GM19324 (cell line): ENCODE measurements around the gene TCTN1.
"Not testable (repeated sequence)": the region's sequence is repeated elsewhere in the genome, so short reads cannot be mapped to it uniquely, and the experiment has no call there.

Experiments used
- ATAC-seq: cut with Tn5 transposase; IDR thresholded peaks from one replicate; pipeline ENCODE4 v1.9.1; 2021; ENCODE audit warnings: mild to moderate bottlenecking, moderate library complexity; ENCODE audit not compliant: unreplicated experiment, low FRiP score

The TCTN1 gene

GRCh38 chr12:110583137-110584059, 30.5 kb upstream of the TCTN1 start, which contains the start of gene PPTC7:
Gene PPTC7 (minus strand): TSS chr12:110583318. CDS start chr12:110583031, 287 bp downstream.
- ATAC-seq: peak; percentile 90

- ATAC-seq: no peak
These were observed 28.6 kb upstream of the TCTN1 start for GRCh38 chr12:110585231-110585799.

DNA sequence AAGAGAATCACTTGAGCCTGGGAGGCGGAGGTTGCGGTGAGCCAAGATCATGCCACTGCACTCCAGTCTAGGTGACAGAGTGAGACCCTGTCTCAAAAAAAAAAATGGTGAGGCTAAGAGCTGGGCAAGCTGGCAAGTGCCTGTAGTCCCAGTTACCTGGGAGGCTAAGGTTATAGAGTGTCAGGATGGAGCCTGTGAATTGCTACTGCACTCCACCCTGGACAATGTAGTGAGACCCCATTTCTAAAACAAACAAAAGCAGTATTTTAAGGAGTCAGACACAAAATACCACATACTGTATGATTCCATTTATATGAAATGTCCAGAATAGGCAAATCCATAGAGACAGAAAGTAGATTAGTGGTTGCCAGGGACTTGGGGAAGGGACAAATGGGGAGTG, 26.8 kb upstream of the TCTN1 start:
- not testable (repeated sequence) for ATAC-seq

GRCh38 chr12:110590059-110590458, 23.9 kb upstream of the TCTN1 start:
- no peak for ATAC-seq

DNA sequence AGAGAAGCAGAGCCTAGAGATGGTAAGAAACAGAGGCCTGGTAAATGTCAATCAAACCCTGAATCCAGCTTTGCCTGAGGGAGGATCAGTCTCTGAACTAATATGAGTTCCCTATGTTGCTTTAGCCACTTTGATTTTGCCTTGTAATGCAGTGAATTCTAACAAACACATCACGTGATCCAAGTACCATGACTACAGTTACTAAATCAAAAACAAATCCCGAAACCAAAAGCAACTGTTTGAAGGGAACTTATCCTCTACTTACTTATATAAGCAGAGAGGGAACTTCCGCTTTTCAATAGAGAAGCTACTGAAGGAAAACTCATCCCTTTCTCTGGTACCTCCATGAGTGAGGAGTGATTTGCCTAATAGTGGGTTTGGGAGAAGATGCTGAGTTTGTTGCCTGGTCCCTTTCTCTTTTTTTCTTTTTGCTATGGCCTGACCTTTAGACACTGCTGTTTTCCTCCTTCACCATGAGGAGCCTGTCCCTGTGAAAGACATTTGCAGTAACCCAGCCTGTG, 23.1 kb upstream of the TCTN1 start:
- no peak for ATAC-seq

DNA sequence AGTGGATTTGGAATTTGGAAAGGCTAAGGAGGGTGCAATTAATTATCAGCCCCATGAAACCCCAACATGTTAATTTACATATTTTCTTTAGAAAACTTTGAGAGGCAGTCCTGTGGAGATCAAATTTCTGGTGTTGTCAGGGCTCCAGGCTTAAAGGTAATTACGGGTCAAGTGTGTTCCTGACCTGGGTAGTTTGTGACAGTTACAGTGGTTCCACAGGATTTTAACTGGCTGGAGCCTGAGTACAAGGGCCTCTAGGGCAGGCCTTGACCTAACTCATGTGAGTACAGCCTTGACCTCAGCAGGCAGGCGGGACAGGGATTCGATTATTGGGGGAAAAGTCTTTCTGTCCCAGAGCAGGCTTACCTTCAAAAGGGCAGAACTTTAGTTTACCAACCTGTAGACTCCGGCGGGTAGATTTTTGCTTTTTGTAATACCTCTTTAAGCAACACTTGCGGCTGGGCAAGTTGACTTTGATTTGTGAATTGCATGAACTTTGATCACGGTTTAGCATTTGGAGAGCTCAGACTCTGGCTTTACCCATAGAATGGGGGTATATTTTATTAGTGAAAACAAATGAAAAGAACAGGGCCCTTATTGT, 22.4 kb upstream of the TCTN1 start:
- no peak for ATAC-seq

DNA sequence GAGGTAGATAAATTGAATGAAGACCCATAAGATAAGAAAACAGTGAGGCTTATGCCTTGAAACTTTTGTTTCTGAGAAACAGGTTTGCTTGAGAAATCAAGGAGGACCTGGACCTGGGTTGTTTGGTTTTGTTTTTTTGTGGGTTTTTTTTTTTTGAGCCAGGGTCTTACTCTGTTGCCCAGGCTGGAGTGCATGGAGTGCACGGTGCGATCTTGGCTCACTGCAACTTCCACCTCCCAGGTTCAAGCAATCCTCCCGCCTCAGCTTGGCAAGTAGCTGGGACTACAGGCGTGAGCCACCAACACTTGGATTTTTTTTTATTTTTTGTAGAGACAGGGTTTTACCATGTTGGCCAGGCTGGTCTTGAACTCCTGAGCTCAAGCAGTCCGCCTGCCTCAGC, 21.9 kb upstream of the TCTN1 start:
- ATAC-seq: no peak

GRCh38 chr12:110592919-110593318, 21.0 kb upstream of the TCTN1 start:
- ATAC-seq: not testable (repeated sequence)

GRCh38 chr12:110597885-110598284, 16.0 kb upstream of the TCTN1 start:
- no peak for ATAC-seq

DNA sequence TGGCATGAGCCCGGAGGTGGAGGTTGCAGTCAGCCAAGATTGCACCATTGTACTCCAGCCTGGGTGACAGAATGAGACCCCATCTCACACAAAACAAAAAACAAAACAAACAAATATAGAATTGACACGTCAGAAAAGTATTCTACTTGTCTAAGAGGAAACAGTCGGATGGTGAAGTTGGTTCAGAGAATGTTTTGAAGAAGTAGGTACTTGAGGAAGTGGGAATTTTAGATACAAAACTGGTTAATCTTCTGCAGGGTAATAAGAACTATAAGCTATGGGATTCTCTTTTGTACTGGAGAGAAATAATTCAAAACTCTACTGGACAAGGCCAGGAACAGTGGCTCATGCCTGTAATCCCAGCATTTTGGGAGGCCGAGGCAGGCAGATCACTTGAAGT, 14.6 kb upstream of the TCTN1 start:
- ATAC-seq: no peak

- ATAC-seq: no peak
These were observed 13.7 kb upstream of the TCTN1 start for GRCh38 chr12:110600254-110600653.

DNA sequence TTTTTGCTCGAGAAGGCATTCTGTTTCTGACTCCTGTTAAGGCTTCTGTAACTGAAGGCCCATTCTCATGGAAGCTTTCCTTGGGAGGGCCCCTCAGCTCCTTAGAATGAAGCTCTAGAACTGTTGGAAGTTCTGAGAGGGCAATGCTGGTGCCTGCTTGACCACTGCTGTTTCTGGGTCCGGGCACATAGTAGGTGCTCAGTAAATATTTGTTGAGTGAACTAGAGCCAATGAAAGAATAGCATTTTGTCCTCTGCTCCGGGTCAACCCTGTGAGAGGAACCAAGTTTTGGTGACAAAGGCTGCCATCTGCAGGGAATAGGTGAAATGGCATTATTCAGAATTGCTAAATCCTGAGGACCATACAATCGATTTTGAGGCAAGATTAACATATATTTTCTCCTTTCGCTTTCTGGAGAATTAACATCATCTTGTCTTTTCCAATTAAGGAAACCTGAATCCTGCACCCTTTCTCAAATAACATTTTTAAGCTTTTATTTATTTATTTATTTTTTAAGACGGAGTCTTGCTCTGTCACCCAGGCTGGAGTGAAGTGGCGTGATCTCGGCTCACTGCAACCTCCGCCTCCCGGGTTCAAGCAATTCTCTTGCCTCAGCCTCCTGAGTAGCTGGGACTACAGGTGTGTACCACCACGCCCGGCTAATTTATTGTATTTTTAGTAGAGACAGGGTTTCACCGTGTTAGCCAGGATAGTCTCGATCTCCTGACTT, 11.7 kb upstream of the TCTN1 start:
- not testable (repeated sequence) for ATAC-seq

DNA sequence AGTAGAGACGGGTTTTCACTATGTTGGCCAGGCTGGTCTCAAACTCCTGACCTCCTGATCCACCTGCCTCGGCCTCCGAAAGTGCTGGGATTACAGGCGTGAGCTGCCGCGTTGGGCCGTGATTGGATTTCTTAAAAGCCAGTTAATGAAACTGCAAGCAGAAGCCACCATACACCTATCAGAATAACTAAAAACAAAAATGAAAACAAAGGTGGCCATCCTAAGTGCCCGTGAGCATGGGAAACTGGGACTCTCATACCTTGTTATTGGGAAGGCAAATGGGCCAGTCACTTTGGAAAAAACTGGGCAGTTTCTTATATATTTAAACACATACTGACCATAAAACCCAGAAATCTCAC, 7.7 kb upstream of the TCTN1 start:
- ATAC-seq: no peak

GRCh38 chr12:110613071-110613770, 708 bp upstream of the TCTN1 start:
- ATAC-seq: no peak

GRCh38 chr12:110615171-110615570, 1.2 kb downstream of the TCTN1 start:
- ATAC-seq: no peak

- ATAC-seq: no peak
These were observed 2.7 kb downstream of the TCTN1 start for GRCh38 chr12:110616471-110617115.

DNA sequence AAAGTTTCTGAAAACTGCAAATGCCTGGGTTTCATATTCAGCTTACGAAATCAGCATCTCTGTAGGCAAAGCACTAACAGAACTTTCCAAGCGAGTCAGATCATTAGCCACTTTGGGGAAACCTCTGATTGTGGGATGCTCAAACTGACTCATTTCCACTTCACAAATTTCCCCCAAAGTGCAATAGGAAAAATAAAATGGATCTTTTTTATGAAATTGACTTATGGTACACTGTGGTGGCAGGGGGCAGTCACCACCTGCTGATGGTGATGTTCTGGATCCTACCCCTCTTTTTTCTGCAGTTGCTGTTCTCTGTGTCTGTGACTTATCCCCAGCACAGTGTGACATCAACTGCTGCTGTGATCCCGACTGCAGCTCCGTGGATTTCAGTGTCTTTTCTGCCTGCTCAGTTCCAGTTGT, 5.6 kb downstream of the TCTN1 start:
- peak; percentile 49 for ATAC-seq

DNA sequence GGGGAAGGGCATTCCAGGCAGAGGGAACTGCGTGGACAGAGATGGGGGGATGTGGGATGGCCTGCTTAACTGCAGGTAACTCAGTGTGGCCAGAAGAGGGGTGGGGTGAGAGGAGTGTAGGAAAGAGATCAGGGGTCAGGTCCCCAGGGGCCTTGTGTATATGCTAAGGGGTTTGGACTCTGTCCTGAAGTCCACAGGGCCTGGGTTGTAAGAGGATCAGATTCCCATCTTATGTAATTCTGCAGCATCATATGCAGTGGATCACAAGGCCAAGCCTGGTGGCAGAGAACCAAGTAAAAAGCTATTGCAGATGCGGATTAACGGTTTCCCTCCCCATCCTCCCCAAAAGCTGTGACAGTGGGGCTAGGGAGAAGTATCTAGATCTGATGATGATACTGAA, 8.7 kb downstream of the TCTN1 start:
- no peak for ATAC-seq

DNA sequence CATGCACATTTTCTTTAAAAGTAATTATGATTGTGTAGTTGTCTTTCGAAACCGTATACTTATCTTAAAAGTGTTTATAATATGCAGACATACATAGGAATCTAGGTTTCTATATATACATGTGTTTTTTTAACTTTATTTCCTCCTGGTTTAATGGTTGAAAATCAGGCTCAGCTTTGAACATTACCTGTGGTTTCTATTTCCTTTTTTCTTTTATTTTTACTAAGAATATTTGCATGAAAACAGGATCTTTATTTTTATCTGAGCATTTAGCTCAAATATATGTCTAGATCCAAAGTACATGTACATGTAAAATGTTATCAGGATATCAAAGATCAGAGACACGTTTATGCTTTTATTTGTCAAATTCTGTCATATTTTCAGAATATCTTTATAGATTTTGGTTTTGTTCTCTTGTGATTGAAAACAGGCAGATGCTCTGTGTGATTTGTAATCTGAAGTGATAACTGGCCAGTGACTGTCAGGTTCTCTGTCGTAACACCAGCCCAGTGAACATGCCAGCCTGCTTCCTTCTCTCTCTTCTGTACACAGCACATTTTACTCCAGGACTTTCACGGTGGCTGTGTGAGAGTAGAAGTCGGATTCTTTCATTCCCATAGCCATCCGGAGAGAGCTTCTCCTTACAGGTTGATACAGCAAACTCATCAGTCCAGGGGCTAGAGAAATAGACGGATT, 13.7 kb downstream of the TCTN1 start:
- ATAC-seq: no peak
